Uterus (tissue), 2 donors: Measurements from ENCODE around the gene NPHP1.
A peak's percentile ranks its signal among the peaks of the same experiment; 100 is the strongest.

ENCODE experiments used
- CTCF ChIP-seq, 4 experiments: fragments of 200-600 bp in 2 of 4; fragments of 450-650 bp in 2 of 4; sonication (generic) in 2 of 4; IDR thresholded peaks; one replicate each; pipeline ENCODE4 v1.5.1; 2016 to 2019; ENCODE audit warnings: antibody characterized with exemption in 4 of 4, mild to moderate bottlenecking in 2 of 4, moderate library complexity in 1 of 4
- POLR2A ChIP-seq, 2 donors: fragments of 450-650 bp; IDR thresholded peaks; one replicate each; pipeline ENCODE4 v1.6.1; 2016; ENCODE audit warnings: antibody characterized with exemption in 2 of 2, mild to moderate bottlenecking in 1 of 2, moderate library complexity in 1 of 2

GRCh38 chr2:110211938-110212858 lies 7.4 kb upstream of the NPHP1 start, which contains the start of gene MTLN:
- peak in 1 of 4 experiments; percentile 17 for TF ChIP-seq CTCF (IDR thresholded peaks at IDR 0.05)
- peak; percentile 7 to 57 for TF ChIP-seq POLR2A (IDR thresholded peaks at IDR 0.05)
